ENCODE measurements around the gene ASGR1.
"Not testable (repeated sequence)": the region's sequence is repeated elsewhere in the genome, so short reads cannot be mapped to it uniquely, and the experiment has no call there.

ASGR1 gene

DNA sequence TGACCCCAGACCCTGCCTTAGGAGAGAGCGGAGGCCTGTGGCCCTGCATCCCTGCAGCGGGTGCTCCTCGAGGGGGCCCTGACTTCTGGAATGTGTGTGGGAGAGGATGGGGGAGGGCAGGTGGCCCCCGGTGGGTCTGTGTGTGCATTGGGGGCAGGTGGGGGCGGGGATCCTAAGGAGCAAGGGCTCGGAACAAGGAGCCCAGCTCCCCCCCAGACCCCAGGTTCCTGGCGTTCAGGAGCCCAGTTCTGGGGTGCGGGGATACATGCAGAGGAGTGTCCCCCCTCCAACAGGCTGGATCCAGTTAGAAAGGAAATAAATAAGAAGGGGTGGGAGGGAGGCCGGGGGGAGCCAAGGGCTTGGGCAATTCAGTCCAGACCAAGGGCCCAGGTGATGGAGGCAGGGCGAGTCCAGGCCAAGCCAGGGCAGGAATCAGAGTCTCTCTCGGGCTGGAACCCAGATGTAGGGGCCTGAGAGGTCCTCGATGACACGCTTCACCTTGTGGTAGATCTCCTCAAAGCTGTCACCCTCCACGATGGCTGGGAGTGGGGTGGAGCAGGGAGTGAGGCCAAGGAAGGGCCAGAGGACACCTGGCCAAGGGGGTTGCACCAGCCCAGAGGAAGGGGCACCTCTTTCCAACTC lies 11.2 kb upstream of the ASGR1 start:
- no peak for DNase-seq

DNA sequence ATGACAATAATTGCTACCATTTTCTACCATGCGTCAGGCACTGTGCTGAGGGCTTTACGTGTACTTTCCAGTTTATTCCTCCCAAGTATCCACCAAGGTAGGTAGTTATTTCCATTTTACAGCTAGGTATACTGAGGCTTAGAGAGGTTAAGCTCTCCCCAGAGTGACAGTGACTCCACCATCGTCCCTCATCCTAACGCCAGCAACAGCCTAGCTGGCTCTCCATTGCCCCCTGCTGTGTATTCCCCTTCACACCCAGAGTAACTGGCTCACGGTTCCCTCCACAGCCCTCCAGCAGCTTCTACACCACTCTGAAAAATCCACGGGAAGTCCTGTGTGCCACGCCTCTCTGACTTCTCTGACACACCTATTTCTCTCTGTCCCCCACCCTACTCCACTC lies 7.1 kb upstream of the ASGR1 start:
- no peak for DNase-seq

DNA sequence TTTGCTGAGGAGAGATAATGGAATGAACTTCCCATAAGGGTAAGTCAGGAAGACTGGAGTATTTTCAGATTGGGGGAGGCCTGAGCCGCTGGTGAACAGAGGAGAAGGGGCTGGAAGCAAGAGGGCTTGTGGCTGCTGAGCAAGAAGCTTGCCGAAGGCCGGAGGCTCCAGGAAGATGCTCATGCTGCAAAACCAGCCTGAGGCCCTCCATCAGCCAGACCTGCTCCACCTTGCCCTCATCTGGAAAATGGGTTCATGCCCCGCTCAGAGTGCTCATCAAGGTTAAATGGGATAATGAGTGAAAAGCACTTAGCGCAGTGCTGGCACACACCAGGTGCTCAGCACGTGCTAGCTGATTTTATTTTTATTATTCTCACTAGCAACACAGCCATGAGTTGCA lies 5.5 kb upstream of the ASGR1 start:
- DNase-seq, result no peak

DNA sequence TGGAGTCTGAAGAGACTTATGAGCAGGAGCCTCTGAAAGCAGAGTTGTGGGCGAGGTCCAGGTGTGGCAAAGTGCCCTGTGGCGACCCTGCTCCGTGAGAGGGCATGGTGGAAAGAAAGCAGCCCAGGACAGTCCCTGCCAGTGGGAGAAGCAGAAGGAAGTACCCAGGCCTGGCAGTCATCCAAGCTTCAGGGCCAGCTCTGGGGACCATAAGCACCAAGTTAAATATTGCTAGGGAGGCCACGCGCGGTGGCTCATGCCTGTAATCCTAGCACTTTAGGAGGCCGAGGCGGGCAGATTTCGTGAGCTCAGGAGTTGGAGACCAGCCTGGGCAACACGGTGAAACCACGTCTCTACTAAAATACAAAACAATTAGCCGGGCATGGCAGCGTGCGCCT lies 4.9 kb upstream of the ASGR1 start:
- no peak for DNase-seq

DNA sequence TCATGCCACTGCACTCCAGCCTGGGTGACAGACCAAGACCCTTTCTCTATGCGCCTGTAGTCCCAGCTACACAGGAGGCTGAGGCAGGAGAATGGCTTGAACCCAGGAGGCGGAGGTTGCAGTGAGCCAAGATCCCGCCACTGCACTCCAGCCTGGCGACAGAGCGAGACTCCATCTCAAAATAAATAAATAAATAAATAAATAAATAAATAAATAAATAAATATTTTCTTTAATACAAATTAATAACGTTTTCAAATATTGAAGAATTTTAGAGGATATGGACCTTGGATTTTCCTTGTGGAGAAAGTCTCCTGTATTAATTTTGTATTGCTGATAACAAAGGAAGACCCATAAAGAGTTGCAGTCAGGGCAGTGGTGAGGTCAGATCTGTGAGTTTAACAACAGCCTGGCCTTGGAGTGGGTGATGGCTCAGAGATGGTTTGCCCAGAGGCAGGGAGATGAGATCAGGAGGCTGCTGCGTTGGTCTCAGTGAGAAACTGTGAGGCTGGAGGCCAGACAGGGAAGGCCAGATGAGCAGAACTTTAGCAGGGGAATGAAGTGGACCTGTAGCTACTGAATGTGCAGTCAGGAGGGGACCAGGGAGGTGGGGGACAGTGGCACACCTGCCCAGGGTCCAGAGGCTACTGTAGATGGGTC lies 4.4 kb upstream of the ASGR1 start:
- DNase-seq, result no peak

DNA sequence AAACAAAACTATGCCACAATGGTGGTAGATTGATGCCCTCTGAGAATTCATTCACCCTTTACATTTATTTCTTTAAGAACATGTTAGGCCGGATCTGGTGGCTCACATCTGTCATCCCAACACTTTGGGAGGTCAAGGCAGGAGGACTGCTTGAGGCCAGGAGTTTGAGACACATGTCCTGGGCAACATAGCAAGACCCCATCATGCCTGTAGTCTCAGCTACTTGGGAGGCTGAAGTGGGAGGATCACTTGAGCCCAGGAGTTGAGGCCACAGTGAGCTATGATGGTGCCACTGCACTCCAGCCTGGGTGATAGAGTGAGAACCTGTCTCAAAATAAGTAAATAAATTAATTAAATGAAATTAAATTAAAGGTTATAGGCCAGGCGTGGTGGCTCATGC lies 2.9 kb upstream of the ASGR1 start:
- DNase-seq, result not testable (repeated sequence)

DNA sequence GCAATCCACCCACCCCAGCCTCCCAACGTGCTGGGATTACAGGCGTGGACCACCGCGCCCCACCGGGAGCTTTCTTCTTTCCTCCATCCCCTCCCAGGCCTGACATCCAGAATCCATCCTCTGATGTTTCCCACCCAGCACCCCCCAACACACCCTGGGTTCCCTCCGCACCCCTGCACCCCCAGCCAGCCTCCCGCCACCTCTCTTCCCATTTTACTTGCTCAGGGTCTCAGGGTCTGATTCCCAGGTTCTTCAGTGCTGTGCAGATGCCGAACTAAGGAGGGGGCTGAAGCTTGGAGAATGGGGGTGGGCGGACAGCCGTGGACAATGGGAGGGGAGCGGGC lies 225 bp downstream of the ASGR1 start:
- DNase-seq, result no peak

DNA sequence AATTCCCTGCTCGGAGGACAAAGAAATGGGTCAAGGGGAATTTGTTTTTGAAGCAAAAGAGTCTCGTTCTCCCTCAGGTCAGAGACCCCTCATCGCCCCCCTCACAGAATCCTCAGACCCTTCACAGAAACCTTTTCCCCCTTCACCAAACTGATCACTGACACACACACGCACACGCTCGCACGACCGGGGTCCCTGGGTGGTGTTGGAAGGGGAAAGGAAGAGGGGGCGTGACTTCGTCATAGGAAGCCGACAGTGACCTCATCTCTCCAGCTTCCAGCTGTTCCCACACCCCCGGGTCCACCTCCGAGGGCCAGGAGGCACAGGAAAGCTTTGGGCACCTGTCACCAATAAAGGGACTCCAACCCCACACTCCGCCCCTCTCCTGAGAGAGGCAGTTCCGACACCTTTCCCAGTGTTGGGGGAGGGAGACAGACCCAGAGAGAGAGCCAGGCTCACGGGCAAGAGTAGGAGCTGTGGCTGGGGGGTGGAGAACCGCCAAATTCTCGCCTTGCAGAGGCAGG lies 1.2 kb downstream of the ASGR1 start:
- no peak for DNase-seq

DNA sequence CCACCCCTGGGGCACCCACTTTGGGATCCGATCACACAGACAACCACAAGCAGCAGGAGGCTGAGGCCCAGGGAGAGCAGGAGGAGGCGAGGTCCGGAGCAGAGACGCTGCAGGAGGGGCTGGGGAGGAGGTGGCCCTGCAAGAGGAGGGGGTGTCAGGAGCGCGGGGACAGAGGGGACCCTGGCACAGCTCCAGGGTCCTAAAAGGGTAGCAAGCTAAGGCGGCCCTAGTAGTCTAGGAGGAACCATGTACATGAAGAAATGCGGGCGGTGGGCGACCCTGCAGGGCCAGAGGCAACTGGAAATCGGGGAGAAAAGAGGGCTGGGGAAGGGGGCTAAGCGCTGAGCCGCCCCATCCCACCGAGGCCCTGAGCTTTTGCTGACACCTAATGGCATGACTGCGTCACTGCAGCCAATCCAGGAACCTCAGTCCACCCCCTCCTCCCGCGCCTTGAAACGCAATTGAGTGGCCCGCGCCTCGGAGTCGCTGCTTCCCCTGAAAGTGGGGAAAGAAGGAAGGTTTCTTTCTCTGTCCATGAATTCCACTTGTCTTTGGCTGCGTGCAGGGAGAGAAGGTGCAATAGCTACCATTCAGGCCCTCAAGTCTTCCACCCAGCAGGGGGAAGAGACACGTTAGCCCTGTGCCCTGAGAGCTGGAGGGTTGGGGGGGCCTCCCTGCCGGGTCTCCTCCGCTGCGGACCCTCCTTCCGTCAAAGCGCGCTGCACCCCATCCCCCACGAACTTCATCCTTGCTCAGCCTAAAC lies 1.8 kb downstream of the ASGR1 start:
- DNase-seq, result peak; percentile 55

DNA sequence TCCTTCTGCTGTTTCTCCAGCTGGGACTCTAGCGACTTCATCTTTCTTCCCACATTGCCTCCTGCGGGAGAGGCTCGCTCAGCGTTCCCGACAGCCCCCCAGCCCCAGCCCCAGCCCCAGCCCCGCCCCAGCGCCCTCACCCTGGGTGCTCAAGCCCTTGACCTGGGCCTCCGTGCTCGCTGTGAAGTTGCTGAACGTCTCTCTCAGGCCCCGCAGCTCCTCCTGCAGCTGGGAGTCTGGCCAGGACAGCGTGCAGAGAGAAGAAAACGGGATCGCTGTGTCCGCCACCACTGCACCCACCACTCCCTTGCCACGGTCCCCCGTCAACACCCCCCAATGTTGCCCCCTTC lies 2.4 kb downstream of the ASGR1 start:
- DNase-seq, result no peak

DNA sequence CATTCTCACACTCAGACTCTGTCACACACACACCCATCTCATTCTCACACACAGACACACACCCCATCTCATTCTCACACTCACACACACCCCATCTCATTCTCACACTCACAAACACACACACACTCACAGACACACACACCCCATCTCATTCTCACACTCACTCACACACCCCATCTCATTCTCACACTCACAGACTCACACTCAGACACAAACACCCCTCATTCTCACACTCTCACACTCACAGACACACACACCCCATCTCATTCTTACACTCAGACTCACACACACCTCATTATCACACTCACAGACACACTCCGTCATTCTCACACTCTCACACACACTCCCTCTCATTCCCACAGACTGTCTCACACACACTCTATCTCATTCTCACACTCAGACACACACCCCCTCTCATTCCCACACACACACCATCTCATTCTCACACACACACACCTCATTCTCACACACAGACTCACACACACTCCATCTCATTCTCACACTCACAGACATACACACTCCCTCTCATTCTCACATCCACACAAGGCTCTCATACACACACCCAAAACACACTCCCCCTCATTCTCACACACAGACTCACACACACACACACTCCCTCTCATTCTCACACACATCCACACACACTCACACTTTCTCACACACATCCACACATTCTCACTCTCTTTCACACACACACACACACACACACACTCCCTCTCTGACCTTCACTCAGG lies 2.9 kb downstream of the ASGR1 start:
- DNase-seq, result no peak

DNA sequence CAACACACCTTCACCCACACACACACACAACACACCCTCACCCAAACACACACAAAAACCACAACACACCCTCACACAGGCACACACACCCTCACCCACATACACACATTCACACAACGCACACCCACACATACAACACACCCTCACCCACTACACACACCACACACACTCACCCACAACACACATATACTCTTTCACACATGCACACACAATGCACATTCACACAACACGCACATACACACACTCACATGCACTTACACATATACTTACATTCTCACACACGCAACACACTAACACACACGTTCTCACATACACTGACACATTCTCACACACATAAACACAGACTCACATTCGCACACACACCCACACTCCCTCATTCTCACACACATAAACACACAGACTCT lies 3.8 kb downstream of the ASGR1 start:
- no peak for DNase-seq

DNA sequence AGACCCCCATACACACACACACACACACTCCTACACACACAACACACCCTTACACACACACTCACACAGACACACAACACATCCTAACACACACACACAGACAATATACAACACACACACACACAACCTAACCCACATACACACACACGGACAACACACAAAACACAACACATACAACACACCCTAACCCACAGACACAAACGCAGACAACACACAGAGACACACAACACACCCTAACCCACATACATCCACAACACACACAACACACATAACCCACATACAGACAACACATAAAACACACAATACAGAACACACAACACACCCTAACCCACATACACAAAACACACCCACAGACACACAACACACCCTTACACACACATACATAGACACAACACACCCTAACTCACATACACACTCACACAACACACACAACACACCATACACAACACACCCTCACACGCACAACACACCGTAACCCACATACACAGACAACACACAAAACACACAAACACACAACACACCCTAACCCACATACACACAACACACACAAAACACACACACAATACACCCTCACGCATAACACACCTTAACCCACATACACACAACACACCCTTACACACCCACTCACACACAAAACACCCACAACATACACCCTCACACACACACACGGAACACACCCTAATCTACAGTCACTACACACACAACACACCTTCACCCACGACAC lies 4.4 kb downstream of the ASGR1 start:
- DNase-seq, result no peak

DNA sequence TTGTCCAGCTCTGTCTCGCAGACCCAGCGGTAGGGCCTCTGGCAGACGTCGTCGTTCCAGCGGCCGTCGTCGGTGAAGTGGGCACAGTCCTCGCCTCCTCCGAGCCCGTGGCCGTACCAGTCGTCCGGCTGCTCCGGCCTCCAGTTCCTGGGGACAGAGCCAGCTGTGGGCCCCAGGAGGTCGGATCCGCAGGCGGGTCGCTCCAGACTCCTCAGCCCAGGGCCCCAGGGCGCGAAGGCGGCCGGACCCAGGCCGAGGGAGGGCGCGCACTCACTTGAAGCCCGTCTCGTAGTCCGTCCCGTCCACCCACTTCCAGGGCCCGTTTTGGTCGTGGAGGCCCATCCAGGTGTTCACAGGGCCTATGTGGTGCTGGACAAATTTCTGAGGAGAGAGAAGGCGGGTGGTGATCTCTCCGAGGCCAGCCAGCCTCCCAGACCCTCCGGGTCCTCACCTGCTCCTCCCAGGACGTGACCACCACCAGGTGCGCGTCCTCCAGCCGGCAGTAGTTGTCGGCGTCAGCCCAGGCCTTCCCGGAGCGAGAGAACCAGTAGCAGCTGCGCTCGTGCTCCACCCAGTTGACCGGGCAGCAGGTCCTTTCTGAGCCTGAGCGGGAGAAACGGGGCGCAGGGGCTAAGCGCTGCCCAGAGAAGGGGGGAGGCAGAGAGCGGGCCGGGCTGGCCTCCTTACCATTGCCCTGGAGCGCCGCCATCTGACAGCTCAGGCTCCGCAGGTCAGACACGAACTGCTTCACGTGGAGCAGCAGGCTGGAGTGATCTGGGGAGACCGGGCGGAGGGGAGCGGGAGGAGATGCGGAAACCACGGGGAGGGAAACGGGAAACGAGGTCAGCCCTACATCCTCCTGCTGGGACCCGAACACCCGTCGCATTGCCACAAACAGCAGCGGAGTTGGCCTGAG lies 5.2 kb downstream of the ASGR1 start:
- no peak for DNase-seq

DNA sequence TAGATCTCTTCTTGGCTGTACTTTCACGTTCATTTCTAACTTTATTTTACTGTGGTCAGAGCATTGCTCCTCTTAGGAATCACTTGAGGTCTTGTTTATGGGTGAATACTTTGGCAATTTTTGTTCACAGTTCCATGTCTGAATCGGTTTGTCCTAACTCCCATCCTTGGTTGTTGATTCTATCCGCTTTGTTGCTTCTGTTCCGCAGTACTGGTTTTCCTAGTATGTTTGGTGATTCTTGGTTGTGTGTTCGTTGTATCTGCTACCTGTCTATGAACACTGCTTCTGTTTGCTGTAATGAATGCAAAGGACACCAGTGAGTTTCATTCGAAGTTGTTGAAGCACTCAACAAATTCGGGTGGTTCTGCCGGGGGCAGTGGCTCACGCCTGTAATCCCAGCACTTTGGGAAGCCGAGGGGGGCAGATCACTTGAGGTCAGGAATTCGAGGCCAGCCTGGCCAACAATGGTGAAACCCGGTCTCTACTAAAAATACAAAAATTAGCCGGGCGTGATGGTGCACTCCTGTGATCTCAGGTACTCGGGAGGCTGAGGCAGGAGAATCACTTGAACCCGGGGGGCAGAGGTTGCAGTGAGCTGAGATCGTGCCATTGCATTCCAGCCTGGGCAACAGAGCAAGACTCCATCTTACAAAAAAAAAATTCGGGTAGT lies 6.5 kb downstream of the ASGR1 start:
- DNase-seq, result not testable (repeated sequence)

DNA sequence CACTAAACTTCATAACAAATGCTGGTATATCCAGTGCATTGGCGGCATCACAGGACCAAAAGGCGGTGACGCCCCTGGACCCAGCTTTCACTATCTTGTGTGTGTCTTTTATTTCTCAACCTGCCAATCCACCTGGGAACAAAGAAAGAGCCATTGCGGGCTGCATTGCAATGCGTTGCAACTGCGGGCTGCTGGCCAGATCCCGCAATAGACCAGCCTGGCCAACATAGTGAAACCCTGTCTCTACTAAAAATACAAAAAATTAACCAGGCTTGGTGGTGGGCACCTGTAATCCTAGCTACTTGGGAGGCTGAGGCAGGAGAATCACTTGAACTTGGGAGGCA lies 9.6 kb downstream of the ASGR1 start:
- DNase-seq, result not testable (repeated sequence)

DNA sequence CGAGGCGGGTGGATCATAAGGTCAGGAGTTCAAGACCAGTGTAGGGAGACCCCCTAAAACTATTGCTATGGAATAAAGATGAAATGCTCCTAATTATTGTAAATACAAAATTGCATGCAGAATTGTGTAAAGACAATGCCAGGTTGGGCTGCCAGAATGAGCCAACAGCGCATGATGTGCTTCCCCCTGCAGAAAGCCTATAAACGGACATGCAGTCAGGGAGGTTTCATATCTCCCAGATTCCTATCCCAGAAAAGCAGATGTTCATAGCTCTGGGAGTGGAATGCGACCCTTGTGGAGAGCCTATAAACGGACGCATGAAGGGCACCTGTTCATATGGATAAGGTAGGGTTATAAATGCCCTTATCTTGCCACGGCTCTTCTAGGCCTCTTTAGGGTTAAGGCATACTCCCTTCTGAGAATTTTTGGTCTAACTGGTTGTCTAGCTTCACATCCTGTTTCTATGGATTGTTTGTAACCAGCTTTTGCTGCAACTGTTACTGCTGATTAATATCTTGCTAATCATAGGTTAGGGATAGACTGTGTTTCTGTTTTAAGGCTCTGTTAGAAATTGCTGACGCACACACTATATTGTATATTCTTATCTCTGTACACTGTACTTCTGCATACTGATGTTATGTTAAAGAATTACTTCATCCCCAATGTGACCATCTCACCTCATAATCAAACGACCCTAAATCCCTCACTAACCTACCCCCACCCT lies 10.2 kb downstream of the ASGR1 start:
- DNase-seq, result not testable (repeated sequence)

DNA sequence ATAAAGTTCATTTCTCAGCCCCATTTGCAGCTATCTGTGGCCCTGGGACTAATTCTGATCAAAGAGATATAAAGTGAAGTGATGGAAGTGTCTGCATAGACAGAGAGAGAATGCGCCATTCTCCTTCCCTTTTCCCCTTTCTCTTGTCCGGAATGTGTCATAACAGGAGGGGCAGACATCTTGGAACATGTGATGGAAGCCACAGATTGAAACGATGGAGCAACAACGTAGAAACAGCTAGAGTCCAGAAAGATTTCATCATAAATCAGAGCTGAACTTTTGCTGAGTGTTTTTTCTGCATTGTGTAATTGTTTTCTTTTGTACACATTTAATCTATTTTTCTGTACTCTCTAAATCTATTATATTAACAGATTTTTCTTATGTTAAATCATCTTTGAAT lies 11.3 kb downstream of the ASGR1 start:
- DNase-seq, result no peak

DNA sequence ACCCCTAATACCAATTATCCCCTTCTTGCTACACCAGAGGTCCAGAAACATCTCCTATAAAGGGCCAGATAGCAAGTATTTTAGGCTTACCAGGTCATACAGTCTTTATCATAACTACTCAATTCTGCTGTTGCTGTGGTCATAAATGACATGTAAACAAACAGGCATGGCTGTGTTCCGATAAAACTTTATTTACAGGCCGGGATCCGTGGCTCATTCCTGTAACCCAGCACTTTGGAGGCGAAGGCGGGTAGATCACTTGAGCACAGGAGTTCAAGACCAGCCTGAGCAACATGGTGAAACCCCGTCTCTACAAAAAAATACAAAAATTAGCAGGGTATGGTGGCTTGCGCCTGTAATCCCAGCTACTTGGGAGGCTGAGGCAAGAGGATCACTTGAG lies 12.3 kb downstream of the ASGR1 start:
- DNase-seq, result no peak

DNA sequence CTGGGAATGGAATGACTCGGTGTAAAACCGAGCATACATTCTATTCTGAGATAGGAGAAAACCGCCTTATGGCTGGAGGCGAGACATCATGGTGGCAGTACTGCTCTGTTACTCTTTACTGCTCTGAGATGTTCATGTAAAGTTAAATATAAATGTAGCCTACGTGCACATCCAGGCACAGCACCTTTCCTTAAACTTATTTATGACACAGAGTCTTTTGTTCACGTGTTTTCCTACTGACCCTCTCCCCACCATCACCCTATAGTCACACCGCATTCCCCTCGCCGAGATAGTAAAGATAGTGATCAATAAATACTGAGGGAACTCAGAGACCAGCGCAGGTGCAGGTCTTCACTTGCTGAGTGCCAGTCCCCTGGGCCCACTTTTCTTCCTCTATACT lies 19.6 kb downstream of the ASGR1 start:
- DNase-seq, result not testable (repeated sequence)

DNA sequence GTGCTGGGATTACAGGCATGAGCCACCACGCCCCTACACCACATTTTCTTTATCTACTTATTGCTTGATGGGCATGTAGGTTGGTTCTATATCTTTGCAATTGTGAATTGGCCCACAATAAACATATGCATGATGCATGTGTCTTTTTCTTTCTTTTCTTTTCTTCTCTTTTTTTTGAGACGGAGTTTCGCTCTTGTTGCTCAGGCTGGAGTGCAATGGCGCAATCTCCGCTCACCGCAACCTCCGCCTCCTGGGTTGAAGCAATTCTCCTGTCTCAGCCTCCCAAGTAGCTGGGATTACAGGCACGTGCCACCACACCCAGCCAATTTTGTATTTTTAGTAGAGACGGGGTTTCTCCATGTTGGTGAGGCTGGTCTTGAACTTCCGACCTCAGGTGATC lies 20.7 kb downstream of the ASGR1 start:
- DNase-seq, result not testable (repeated sequence)

All from activated T-cell treated with anti-CD3 and anti-CD28 coated beads for 4 hours (primary cell).